Aorta (tissue), 5 donors: Measurements from ENCODE around the gene GJC1. TPM values are rescaled to one million over a fixed set of nuclear protein-coding genes. Genes with fewer than 3 reads are reported as not detected.

Experiments
- ATAC-seq: fragments of 200-7000 bp; cut with Tn5 transposase; one replicate; pipeline ENCODE4 v1.9.1; 2022; ENCODE audit warnings: moderate library complexity; ENCODE audit not compliant: low FRiP score
- DNase-seq, 2 donors: peaks; one replicate each; pipeline ENCODE4 v3.0.0-alpha.2; 2020
- H3K27ac ChIP-seq, 2 donors: one replicate each; pipeline ENCODE4 v1.5.1; 2013; ENCODE audit warnings: low read length in 2 of 2, mild to moderate bottlenecking in 2 of 2, moderate library complexity in 2 of 2, control low read depth in 1 of 2, inconsistent platforms in 1 of 2, low read depth in 1 of 2
- H3K27me3 ChIP-seq, 2 donors: one replicate each; pipeline ENCODE4 v1.6.1; 2013; ENCODE audit warnings: control low read depth in 1 of 2, low read length in 1 of 2, mild to moderate bottlenecking in 1 of 2, moderate library complexity in 1 of 2; ENCODE audit not compliant: insufficient read depth in 2 of 2, control insufficient read depth in 1 of 2
- H3K36me3 ChIP-seq, 2 donors: one replicate each; pipeline ENCODE4 v1.6.1; 2013; ENCODE audit warnings: control low read depth in 1 of 2, low read length in 1 of 2, mild to moderate bottlenecking in 1 of 2; ENCODE audit not compliant: insufficient read depth in 2 of 2, control insufficient read depth in 1 of 2
- H3K4me1 ChIP-seq, 2 donors: one replicate each; pipeline ENCODE4 v1.6.1; 2013; ENCODE audit warnings: low read length in 2 of 2, control low read depth in 1 of 2, mild to moderate bottlenecking in 1 of 2, moderate library complexity in 1 of 2; ENCODE audit not compliant: insufficient read depth in 2 of 2, control insufficient read depth in 1 of 2
- H3K4me3 ChIP-seq, 2 donors: one replicate each; pipeline ENCODE4 v1.5.1; 2013; ENCODE audit warnings: low read length in 2 of 2, control low read depth in 1 of 2, mild to moderate bottlenecking in 1 of 2
- H3K9me3 ChIP-seq: one replicate; pipeline ENCODE4 v1.6.1; 2013; ENCODE audit warnings: mild to moderate bottlenecking, low read length; ENCODE audit not compliant: control insufficient read depth
- WGBS, 2 donors: extraction: QIAGEN DNeasy Blood & Tissue Kit; methylation state at CpG; one replicate each; pipeline ENCODE4 v1.1.7; 2013; 5-methylcytosine and 5-hydroxymethylcytosine counted together
- intact Hi-C, 2 donors: fragments of 100-400 bp; cut with DNase I; formaldehyde crosslinking; loops; one replicate each; pipeline versions ENCODE4 v1.14.2 to v1.15.0; 2022
- polyA plus RNA-seq, 2 donors: library from polyadenylated mRNA; stranded (reverse); fragments of 200-250 nt; gene quantifications; one replicate each; pipeline ENCODE4 v1.2.3, GENCODE V29; 2013
- total RNA-seq, 2 donors: library from RNA; stranded (reverse); fragmentation: NEBNext Ultra II Directional; extraction: Animal tissue kit (Norgen Biotek cat#: 25700); gene quantifications; one replicate each; pipeline ENCODE4 v1.2.1, GENCODE V29; 2021
- donor health status: healthy with polysubstance abuse.
- donor health status: Bipolar disorder and iron deficiency.
- donor health status: DM: no; HTN: no; CAD: no.
- donor health status: DM: no; HTN: no; CAD: no.
- donor health status: DM: yes; HTN: yes; CAD: no.

The GJC1 gene
- total and polyA plus RNA-seq, 4 donors: 2.9 to 34.3 (median 14.7) TPM

- no peaks in the 10 kb centered on the region for H3K9me3 ChIP-seq
- WGBS, 2 donors: 22 to 31% methylated on average over 42 of the region's 42 CpGs
- intact Hi-C loops: loop anchor here (2.0 to 10.0 kb wide), 6 partner anchors 58 to 360 kb away; partner anchors contain the start of genes PLCD3 (in 2 of the 2), ACBD4 (in 1 of the 2) and GJC1 (in 1 of the 2)
- H3K36me3 ChIP-seq: no peaks in the 10 kb centered on the region
- no peaks in the 10 kb centered on the region for H3K4me1 ChIP-seq
- ATAC-seq (peak; percentile 88), DNase-seq (peak; percentile 91 to 97)
- H3K27me3 ChIP-seq: no peaks in the 10 kb centered on the region
- no peak overlapping the region for H3K4me3 ChIP-seq
- H3K27ac ChIP-seq: no peak overlapping the region
Observed at GRCh38 chr17:44774271-44775135, 55.6 kb downstream of the GJC1 start.

DNA sequence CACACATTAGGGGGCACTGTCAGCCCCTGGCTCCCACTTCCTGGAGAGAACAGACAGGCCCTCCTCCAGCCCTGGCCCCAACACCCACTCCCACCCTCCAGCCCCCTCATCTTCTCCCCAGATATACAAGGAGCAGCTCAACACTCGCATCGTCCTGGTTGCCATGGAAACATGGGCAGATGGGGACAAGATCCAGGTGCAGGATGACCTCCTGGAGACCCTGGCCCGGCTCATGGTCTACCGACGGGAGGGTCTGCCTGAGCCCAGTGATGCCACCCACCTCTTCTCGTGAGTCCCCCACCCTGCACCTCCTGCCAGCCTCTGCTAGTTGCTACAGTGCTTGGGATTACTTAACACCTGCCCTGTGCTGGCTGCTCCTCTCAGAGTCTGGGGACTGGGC is 56.9 kb downstream of the GJC1 start:
- H3K4me3 ChIP-seq: no peak overlapping the region
- H3K4me1 ChIP-seq: no peaks in the 10 kb centered on the region
- H3K9me3 ChIP-seq: no peaks in the 10 kb centered on the region
- WGBS, 2 donors: 63 to 78% methylated on average over 6 of the region's 6 CpGs
- H3K27ac ChIP-seq: no peak overlapping the region
- ATAC-seq (no peak), DNase-seq (no peak)
- intact Hi-C loops: loop anchor here in 1 of 2 donors (10.0 kb wide), 2 partner anchors 252 to 362 kb away; partner anchors contain the start of genes ACBD4 and PLCD3
- no peaks in the 10 kb centered on the region for H3K27me3 ChIP-seq
- no peaks in the 10 kb centered on the region for H3K36me3 ChIP-seq

- ATAC-seq (no peak), DNase-seq (no peak)
- H3K9me3 ChIP-seq: no peaks in the 10 kb centered on the region
- no peak overlapping the region for H3K27ac ChIP-seq
- H3K4me1 ChIP-seq: no peaks in the 10 kb centered on the region
- H3K36me3 ChIP-seq: no peaks in the 10 kb centered on the region
- no peak overlapping the region for H3K4me3 ChIP-seq
- no peaks in the 10 kb centered on the region for H3K27me3 ChIP-seq
- 54 to 56% methylated on average over 19 to 21 of the region's 21 CpGs for WGBS, 2 donors
- intact Hi-C loops: loop anchor here in 1 of 2 donors (10.0 kb wide), 2 partner anchors 252 to 362 kb away; partner anchors contain the start of genes ACBD4 and PLCD3
Observed at GRCh38 chr17:44772308-44773045, 57.6 kb downstream of the GJC1 start.

GRCh38 chr17:44770166-44770925 is 59.7 kb downstream of the GJC1 start:
- WGBS, 2 donors: 43 to 58% methylated on average over 10 to 11 of the region's 11 CpGs
- intact Hi-C loops: loop anchor here in 1 of 2 donors (10.0 kb wide), 2 partner anchors 254 to 364 kb away; partner anchors contain the start of genes ACBD4 and PLCD3

DNA sequence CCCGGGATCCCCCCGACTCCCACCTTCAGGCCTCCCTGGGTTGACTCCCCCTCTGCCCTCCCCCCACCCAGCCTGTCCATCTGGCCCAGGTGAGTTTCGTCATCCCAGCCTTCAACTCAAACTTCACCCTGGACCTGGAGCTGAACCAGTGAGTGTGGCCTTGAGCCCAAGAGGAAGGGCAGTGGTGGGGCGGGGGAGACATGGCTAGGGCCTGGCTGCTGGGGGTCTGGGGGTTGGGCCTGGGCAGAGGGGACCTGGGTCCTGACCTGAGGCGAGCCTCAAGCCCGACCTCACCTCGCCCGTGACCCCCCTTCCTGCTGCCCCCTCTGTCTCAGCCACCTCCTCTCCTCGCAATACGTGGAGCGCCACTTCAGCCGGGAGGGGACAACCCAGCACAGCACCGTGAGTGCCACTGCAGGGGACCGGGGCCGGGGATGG is 60.4 kb downstream of the GJC1 start:
- intact Hi-C loops: loop anchor here in 1 of 2 donors (10.0 kb wide), 2 partner anchors 255 to 365 kb away; partner anchors contain the start of genes ACBD4 and PLCD3
- DNase-seq (no peak), ATAC-seq (no peak)
- Histone ChIP-seq H3K4me1 (no peaks in the 10 kb centered on the region), H3K27me3 (no peaks in the 10 kb centered on the region), H3K4me3 (no peak overlapping the region), H3K9me3 (no peaks in the 10 kb centered on the region), H3K36me3 (no peaks in the 10 kb centered on the region), H3K27ac (no peak overlapping the region)
- WGBS, 2 donors: 80 to 83% methylated on average over 12 to 15 of the region's 15 CpGs

More at GRCh38 chr17:44770166-44770925, 59.7 kb downstream of the GJC1 start:
- Histone ChIP-seq H3K4me1 (no peaks in the 10 kb centered on the region), H3K9me3 (no peaks in the 10 kb centered on the region), H3K36me3 (no peaks in the 10 kb centered on the region), H3K27me3 (no peaks in the 10 kb centered on the region), H3K4me3 (no peak overlapping the region), H3K27ac (no peak overlapping the region)
- DNase-seq (no peak), ATAC-seq (no peak)

DNA sequence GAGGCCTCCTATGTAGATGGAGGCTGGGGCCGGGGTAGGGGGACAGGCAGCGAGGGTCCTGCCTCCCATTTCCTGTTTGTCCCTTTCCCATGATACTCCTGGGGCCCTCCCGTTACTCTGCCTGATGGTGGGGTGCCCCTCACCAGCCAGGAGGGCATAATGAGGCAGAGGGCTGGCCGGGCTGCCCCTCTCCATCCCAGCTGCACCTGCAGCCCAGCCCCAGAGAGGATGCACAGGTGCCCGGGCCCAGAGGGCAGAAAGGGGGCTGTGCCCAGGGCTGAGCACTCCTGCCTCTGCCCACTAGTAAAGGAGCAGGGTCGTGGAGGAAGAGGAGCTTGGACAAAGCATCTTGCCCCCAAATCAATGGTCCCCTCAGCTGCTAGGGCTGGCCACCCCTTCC is 60.9 kb downstream of the GJC1 start:
- no peaks in the 10 kb centered on the region for H3K9me3 ChIP-seq
- no peaks in the 10 kb centered on the region for H3K4me1 ChIP-seq
- H3K27me3 ChIP-seq: no peaks in the 10 kb centered on the region
- no peak overlapping the region for H3K27ac ChIP-seq
- H3K36me3 ChIP-seq: no peaks in the 10 kb centered on the region
- intact Hi-C loops: no loop called here
- DNase-seq (no peak), ATAC-seq (no peak)
- H3K4me3 ChIP-seq: no peak overlapping the region
- WGBS, 2 donors: 70 to 71% methylated on average over 6 of the region's 6 CpGs

DNA sequence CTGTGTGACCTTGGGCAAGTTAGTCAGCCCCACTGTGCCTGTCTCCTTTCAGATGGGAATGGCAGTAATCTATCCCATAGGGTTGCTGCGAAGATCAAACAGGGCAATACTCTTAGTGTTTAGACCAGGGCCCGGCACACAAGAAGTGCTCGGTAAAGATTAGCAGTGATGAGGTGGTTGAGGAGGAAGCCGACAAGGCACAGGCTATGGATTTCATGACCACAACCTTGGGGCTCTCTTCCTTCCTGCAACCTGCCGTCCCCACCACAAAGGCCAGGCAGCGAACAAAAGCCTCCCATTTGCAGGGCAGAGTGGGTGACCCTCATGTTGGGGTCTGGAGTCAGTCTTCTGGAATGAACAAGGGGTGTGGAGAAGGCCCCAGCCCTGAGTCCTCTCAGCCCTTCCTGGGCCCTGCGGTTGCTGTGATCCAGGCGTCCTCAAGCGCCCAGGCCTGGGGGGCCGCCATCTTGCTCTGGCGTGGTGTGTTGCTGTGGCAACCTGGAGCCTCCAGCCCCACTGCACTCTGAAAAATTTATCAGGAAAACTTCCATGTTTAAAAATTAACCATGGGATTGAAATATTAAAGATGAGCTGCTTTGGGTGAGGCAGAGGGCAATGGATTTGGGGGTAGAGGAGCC is 61.5 kb downstream of the GJC1 start:
- H3K36me3 ChIP-seq: no peaks in the 10 kb centered on the region
- H3K9me3 ChIP-seq: no peaks in the 10 kb centered on the region
- 90 to 94% methylated on average over 11 of the region's 11 CpGs for WGBS, 2 donors
- ATAC-seq (no peak), DNase-seq (no peak)
- H3K4me3 ChIP-seq: no peak overlapping the region
- H3K4me1 ChIP-seq: no peaks in the 10 kb centered on the region
- H3K27ac ChIP-seq: no peak overlapping the region
- no peaks in the 10 kb centered on the region for H3K27me3 ChIP-seq
- intact Hi-C loops: no loop called here

DNA sequence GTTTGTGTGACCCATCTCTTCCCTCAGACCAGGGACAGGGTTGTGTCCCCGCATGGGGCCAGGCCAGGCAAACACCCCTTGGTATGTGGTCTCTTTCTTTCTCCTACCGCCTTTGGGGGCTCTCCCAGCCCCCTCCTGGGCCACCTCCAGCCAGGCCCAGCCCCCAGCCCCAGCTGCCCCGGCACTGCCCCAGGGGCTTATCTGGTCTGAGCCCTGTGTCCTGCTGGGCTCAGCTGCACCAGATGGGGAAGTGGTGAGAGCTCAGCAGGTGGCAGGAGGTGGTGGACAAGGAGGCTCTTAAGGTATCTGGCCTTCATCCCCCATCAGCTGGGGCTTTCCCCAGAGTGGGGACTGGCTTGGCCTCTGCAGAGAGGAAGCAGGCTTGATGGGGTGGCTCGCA is 62.6 kb downstream of the GJC1 start:
- no peak overlapping the region for H3K4me3 ChIP-seq
- no peaks in the 10 kb centered on the region for H3K4me1 ChIP-seq
- intact Hi-C loops: no loop called here
- H3K27ac ChIP-seq: no peak overlapping the region
- no peaks in the 10 kb centered on the region for H3K36me3 ChIP-seq
- H3K27me3 ChIP-seq: no peaks in the 10 kb centered on the region
- WGBS, 2 donors: 63% methylated on average over 4 of the region's 4 CpGs
- H3K9me3 ChIP-seq: no peaks in the 10 kb centered on the region
- no peak for DNase-seq
- no peak for ATAC-seq
